Measurements from ENCODE around the gene TMEM108. TPM values are rescaled to one million over a fixed set of nuclear protein-coding genes. Genes with fewer than 3 reads are reported as not detected.

Gene TMEM108
- total RNA-seq, 1 donor from 2014 or later: 0.52 TPM

GRCh38 chr3:133103706-133104105 lies 65.5 kb downstream of the TMEM108 start:
- ATAC-seq: no peak
- intact Hi-C loops (cut with micrococcal nuclease): no loop called here
- DNase-seq: no peak

GRCh38 chr3:133106169-133106568 lies 68.0 kb downstream of the TMEM108 start:
- peak; percentile 48 for ATAC-seq
- intact Hi-C loops (cut with micrococcal nuclease): no loop called here
- no peak for DNase-seq

- intact Hi-C loops (cut with micrococcal nuclease): no loop called here
- DNase-seq (no peak), ATAC-seq (no peak)
Observed at GRCh38 chr3:133112666-133113065, 74.5 kb downstream of the TMEM108 start.

- intact Hi-C loops (cut with micrococcal nuclease): no loop called here
- DNase-seq: no peak
- ATAC-seq: no peak
Observed at GRCh38 chr3:133113526-133113925, 75.3 kb downstream of the TMEM108 start.

- intact Hi-C loops (cut with micrococcal nuclease): no loop called here
- ATAC-seq (no peak), DNase-seq (no peak)
Observed at GRCh38 chr3:133113927-133114597, 75.9 kb downstream of the TMEM108 start.

DNA sequence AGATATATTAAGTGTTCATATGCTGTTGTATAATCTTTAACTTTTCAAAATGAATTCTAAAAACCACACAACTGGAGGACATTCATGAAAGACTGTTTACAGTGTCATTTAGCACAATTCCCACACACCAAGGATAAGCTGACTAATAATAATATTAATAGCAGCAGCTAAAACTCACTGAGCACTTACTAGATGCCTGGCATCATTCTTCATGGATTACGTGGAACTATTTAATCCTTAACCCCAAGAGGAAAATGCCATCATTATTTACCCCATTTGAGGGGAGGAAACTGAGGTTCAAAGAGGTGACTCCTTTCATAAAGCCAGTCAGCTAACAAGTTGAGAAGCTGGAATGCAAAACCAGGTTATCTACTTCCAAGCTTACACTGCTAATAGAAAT lies 77.0 kb downstream of the TMEM108 start:
- intact Hi-C loops (cut with micrococcal nuclease): no loop called here
- no peak for DNase-seq
- ATAC-seq: no peak

DNA sequence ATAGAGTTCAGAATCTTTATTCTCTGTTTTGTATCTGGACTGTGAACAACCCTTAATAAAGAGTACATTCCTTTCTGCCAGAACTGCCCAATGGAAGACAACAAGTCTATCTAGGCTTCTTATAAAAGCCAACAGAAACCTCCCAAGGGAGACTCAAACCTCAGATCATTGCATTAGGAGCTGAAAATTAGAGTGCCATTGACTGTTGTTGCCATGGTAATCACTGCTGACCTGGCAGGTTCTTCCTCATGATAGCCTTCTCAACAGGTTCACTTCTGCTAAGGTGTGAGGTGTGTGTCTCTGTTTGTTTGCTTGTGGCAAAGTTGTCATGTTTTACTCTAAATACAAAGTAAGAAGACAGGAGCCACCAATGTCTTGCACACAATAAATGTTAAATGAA lies 79.2 kb downstream of the TMEM108 start:
- intact Hi-C loops (cut with micrococcal nuclease): no loop called here
- DNase-seq (no peak), ATAC-seq (no peak)

GRCh38 chr3:133119176-133119575 lies 81.0 kb downstream of the TMEM108 start:
- DNase-seq: no peak
- intact Hi-C loops (cut with micrococcal nuclease): no loop called here

GRCh38 chr3:133121450-133121849 lies 83.3 kb downstream of the TMEM108 start:
- no peak for ATAC-seq
- intact Hi-C loops (cut with micrococcal nuclease): no loop called here

More at GRCh38 chr3:133119176-133119575, 81.0 kb downstream of the TMEM108 start:
- no peak for ATAC-seq

GRCh38 chr3:133123636-133124035 lies 85.4 kb downstream of the TMEM108 start:
- peak; percentile 39 for ATAC-seq
- intact Hi-C loops (cut with micrococcal nuclease): no loop called here
- no peak for DNase-seq

More at GRCh38 chr3:133121450-133121849, 83.3 kb downstream of the TMEM108 start:
- no peak for DNase-seq

- peak; percentile 95 for ATAC-seq
Observed at GRCh38 chr3:133124511-133124910, 86.3 kb downstream of the TMEM108 start.

GRCh38 chr3:133125171-133125570 lies 87.0 kb downstream of the TMEM108 start:
- no peak for DNase-seq
- no peak for ATAC-seq
- intact Hi-C loops (cut with micrococcal nuclease): no loop called here

More at GRCh38 chr3:133124511-133124910, 86.3 kb downstream of the TMEM108 start:
- intact Hi-C loops (cut with micrococcal nuclease): no loop called here
- peak; percentile 41 for DNase-seq

GRCh38 chr3:133125802-133126201 lies 87.6 kb downstream of the TMEM108 start:
- intact Hi-C loops (cut with micrococcal nuclease): no loop called here
- ATAC-seq: no peak
- DNase-seq: no peak

DNA sequence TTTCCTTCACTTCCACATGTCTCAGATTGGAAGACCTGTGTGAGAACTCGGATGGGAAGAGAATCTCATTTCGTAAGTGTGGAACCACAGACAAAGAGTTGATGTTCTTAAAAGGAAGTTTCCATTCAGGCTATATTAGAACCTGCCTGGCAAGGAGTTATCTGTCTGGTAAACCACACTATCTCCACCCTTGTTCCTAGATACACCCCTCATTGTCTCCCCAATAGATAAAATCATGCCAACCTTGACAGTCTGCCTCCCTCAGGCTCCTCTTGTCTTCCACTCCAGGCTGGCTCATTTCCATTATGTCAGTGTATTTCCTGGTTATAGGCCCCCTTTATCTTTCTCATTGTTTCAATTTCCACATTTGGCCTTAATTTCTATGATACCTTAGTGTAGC lies 89.2 kb downstream of the TMEM108 start:
- ATAC-seq: no peak

GRCh38 chr3:133130168-133130567 lies 92.0 kb downstream of the TMEM108 start:
- ATAC-seq (no peak), DNase-seq (no peak)
- intact Hi-C loops (cut with micrococcal nuclease): no loop called here

More for the DNA sequence above, 89.2 kb downstream of the TMEM108 start:
- intact Hi-C loops (cut with micrococcal nuclease): no loop called here
- DNase-seq: no peak

DNA sequence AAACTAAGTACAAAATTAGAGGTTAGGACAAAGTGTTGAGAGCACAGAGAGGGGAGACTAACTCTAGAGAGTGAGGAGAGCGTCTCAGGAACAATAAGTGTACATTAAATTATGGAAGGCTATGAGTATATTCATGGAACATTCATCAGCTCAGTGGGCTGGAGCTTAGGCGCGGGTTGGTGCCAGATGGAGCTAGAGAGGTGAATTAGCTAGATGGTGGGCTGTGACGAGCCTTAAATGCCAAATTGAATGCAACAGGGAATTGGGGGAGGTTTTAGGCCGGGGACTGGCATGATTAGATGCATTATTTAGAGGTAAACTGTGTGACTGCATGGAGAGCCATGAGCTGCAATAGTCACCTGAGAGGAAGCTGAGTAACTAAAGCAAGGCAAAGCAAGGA lies 97.1 kb downstream of the TMEM108 start:
- intact Hi-C loops (cut with micrococcal nuclease): no loop called here
- no peak for DNase-seq
- ATAC-seq: no peak

GRCh38 chr3:133136114-133137041 lies 98.2 kb downstream of the TMEM108 start:
- ATAC-seq: no peak
- no peak for DNase-seq
- intact Hi-C loops (cut with micrococcal nuclease): no loop called here

- DNase-seq: no peak
- no peak for ATAC-seq
- intact Hi-C loops (cut with micrococcal nuclease): no loop called here
Observed at GRCh38 chr3:133137042-133137996, 99.1 kb downstream of the TMEM108 start.

DNA sequence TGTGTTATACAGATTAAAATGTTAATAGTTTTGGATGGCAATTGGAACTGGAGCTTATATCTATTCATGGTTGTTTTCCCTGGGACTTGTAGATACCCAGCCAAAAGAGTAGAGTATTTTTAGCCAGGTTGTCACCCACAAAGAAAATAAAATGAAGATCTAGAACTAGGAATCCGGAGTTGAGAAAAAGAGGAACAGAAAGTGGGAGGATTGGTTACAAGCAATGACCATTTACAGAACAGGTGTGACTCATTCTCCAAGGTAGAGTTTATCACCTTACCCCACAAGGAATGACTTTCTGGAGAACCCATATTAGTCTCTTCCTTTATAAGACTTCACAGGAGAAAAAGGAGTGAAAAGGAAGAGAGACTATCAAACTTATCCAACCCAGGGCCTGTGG lies 99.8 kb downstream of the TMEM108 start:
- ATAC-seq (no peak), DNase-seq (no peak)
- intact Hi-C loops (cut with micrococcal nuclease): no loop called here
